ENCODE measurements around the gene SSTR3. TPM values are rescaled to one million over a fixed set of nuclear protein-coding genes. Genes with fewer than 3 reads are reported as not detected.

SSTR3 gene
- total and polyA plus RNA-seq, 2 donors (not counting 1 experiment from before 2014, with no cell fraction given), result not detected

DNA sequence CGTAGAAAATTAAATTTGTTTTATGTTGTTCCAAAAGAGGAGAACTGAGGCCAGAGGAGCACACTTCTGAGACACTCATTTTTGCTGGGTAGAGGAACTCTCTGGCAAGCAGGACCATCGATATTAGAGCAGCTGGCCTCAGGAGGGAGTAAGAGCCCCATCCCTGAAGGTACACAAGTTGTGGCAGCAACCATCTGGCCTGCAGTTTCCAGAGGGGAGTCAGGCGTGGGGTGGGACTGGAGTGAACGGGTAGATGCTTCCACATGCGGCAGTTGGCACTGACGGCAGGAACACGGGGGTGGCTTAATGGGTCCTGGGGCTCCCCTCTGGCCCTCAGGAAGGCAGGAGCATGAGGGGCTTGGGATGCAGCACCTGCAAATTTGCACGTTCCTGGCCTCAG is 13.2 kb upstream of the SSTR3 start:
- H3K36me3 ChIP-seq (ENCODE audit: control insufficient read depth, insufficient read depth, low read length), result no peaks in the 10 kb centered on the region
- H3K27ac ChIP-seq (ENCODE audit: insufficient read depth, low read length), result no peak overlapping the region
- H4K20me1 ChIP-seq (ENCODE audit: control insufficient read depth, extremely low read depth, insufficient read depth, low read length), result no peaks in the 10 kb centered on the region
- H3K4me3 ChIP-seq (replicated peaks in 1 of 4; ENCODE audit: control extremely low read depth in 1 of 4, insufficient read depth in 1 of 4, low read depth in 3 of 4, low read length in 4 of 4), result no peak overlapping the region
- H3K27me3 ChIP-seq (ENCODE audit: control insufficient read depth, insufficient read depth, low read length), result no peaks in the 10 kb centered on the region
- peak in 1 of 2 donors; percentile 7 for DNase-seq (ENCODE audit: low read depth in 2 of 2)
- H3K79me2 ChIP-seq (ENCODE audit: control insufficient read depth, insufficient read depth, low read length), result no peaks in the 10 kb centered on the region
- H3K9me3 ChIP-seq (ENCODE audit: control insufficient read depth, insufficient read depth, low read depth, low read length), result no peaks in the 10 kb centered on the region
- no peak overlapping the region for H3K9ac ChIP-seq (ENCODE audit: insufficient read depth, low read length)
- no peak for TF ChIP-seq EZH2 (IDR thresholded peaks at IDR 0.05; ENCODE audit: low read length, missing control alignments)
- TF ChIP-seq, protein P1, sequence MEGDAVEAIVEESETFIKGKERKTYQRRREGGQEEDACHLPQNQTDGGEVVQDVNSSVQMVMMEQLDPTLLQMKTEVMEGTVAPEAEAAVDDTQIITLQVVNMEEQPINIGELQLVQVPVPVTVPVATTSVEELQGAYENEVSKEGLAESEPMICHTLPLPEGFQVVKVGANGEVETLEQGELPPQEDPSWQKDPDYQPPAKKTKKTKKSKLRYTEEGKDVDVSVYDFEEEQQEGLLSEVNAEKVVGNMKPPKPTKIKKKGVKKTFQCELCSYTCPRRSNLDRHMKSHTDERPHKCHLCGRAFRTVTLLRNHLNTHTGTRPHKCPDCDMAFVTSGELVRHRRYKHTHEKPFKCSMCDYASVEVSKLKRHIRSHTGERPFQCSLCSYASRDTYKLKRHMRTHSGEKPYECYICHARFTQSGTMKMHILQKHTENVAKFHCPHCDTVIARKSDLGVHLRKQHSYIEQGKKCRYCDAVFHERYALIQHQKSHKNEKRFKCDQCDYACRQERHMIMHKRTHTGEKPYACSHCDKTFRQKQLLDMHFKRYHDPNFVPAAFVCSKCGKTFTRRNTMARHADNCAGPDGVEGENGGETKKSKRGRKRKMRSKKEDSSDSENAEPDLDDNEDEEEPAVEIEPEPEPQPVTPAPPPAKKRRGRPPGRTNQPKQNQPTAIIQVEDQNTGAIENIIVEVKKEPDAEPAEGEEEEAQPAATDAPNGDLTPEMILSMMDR (conservative IDR thresholded peaks at IDR 0.05 in 1 of 2, IDR thresholded peaks at IDR 0.05 in 1 of 2; ENCODE audit: low read depth in 1 of 2, low read length in 2 of 2), result no peak
- no peak overlapping the region for H3K4me2 ChIP-seq (ENCODE audit: extremely low read depth, insufficient read depth, low read length)
- peaks cover 18% of the 10 kb centered on the region for H3K4me1 ChIP-seq (ENCODE audit: control insufficient read depth, extremely low read depth, insufficient read depth, low read length)
- no peak overlapping the region for H2AFZ ChIP-seq (ENCODE audit: low read length)

DNA sequence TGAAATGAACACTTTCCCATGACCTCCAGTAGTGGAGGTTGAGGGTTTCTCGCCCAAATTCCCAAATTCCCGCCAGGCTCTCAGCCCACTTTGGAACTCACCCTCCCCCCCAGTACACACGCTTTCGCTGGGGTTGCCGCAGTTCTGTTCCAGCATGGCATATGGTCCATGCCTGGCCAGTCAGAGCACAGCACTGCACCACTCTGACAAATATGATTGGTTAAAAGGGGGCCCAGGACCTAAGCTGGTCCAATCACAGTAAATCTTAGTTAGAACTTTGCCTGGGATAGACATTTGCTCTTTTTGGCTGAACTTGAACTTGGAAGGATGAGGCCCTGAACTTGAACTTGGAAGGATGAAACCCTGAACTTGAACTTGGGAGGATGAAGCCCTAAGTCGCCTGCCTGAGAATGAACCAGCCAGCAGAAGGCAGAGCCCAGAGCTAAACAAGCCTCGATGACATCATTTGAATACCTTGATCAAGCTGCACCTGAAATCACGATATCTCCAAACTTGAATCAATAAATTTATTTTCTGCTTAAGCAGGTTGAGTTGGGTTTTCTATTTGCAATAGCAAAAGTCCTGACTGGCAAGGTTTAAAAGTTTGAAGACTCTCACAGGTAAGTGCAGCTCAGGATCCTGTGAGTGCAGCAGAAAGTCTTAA is 12.6 kb upstream of the SSTR3 start:
- H2AFZ ChIP-seq (ENCODE audit: low read length), result no peak overlapping the region
- H3K9ac ChIP-seq (ENCODE audit: insufficient read depth, low read length), result no peak overlapping the region
- no peak for DNase-seq (ENCODE audit: low read depth in 2 of 2)
- H4K20me1 ChIP-seq (ENCODE audit: control insufficient read depth, extremely low read depth, insufficient read depth, low read length), result no peaks in the 10 kb centered on the region
- no peak overlapping the region for H3K4me2 ChIP-seq (ENCODE audit: extremely low read depth, insufficient read depth, low read length)
- H3K4me3 ChIP-seq (replicated peaks in 1 of 4; ENCODE audit: control extremely low read depth in 1 of 4, insufficient read depth in 1 of 4, low read depth in 3 of 4, low read length in 4 of 4), result no peak overlapping the region
- H3K9me3 ChIP-seq (ENCODE audit: control insufficient read depth, insufficient read depth, low read depth, low read length), result no peaks in the 10 kb centered on the region
- H3K36me3 ChIP-seq (ENCODE audit: control insufficient read depth, insufficient read depth, low read length), result no peaks in the 10 kb centered on the region
- no peaks in the 10 kb centered on the region for H3K27me3 ChIP-seq (ENCODE audit: control insufficient read depth, insufficient read depth, low read length)
- H3K4me1 ChIP-seq (ENCODE audit: control insufficient read depth, extremely low read depth, insufficient read depth, low read length), result peaks cover 16% of the 10 kb centered on the region
- TF ChIP-seq, protein P1 (conservative IDR thresholded peaks at IDR 0.05 in 1 of 2, IDR thresholded peaks at IDR 0.05 in 1 of 2; ENCODE audit: low read depth in 1 of 2, low read length in 2 of 2), result no peak
- no peak for TF ChIP-seq EZH2 (IDR thresholded peaks at IDR 0.05; ENCODE audit: low read length, missing control alignments)
- no peak overlapping the region for H3K27ac ChIP-seq (ENCODE audit: insufficient read depth, low read length)
- H3K79me2 ChIP-seq (ENCODE audit: control insufficient read depth, insufficient read depth, low read length), result no peaks in the 10 kb centered on the region

DNA sequence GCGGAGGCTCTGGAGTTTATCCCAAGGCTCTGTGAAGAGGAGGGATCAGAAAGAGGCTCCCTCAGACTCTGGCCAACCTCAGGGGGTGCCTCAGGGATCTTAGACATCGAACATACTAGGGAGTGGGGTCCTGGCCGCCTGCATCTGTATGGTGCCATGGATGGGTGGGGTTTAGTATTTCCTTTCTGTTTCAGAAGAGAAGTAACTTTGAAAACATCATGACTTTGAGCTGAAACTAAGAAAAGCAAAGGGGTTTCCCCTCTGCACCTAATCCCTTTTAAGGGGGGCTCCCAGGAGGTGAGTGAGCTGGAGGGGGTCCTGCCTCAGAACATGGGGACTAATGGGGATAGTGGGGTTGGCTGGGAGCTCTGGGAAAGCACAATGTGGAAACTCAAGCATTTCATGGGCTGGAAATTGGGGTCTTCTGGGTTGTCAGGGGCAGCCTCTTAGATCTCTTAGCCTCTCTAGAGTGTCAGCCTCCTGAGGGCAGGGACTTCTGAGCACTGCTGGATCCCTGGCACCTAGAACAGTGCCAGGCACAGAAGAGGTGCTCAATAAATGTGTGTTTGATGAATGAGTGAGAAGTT is 11.8 kb upstream of the SSTR3 start:
- no peak overlapping the region for H2AFZ ChIP-seq (ENCODE audit: low read length)
- no peaks in the 10 kb centered on the region for H3K36me3 ChIP-seq (ENCODE audit: control insufficient read depth, insufficient read depth, low read length)
- no peaks in the 10 kb centered on the region for H3K27me3 ChIP-seq (ENCODE audit: control insufficient read depth, insufficient read depth, low read length)
- no peaks in the 10 kb centered on the region for H3K9me3 ChIP-seq (ENCODE audit: control insufficient read depth, insufficient read depth, low read depth, low read length)
- H4K20me1 ChIP-seq (ENCODE audit: control insufficient read depth, extremely low read depth, insufficient read depth, low read length), result no peaks in the 10 kb centered on the region
- TF ChIP-seq, protein P1 (conservative IDR thresholded peaks at IDR 0.05 in 1 of 2, IDR thresholded peaks at IDR 0.05 in 1 of 2; ENCODE audit: low read depth in 1 of 2, low read length in 2 of 2), result no peak
- no peak for TF ChIP-seq EZH2 (IDR thresholded peaks at IDR 0.05; ENCODE audit: low read length, missing control alignments)
- no peak overlapping the region for H3K27ac ChIP-seq (ENCODE audit: insufficient read depth, low read length)
- H3K4me2 ChIP-seq (ENCODE audit: extremely low read depth, insufficient read depth, low read length), result no peak overlapping the region
- H3K79me2 ChIP-seq (ENCODE audit: control insufficient read depth, insufficient read depth, low read length), result no peaks in the 10 kb centered on the region
- H3K9ac ChIP-seq (ENCODE audit: insufficient read depth, low read length), result no peak overlapping the region
- H3K4me3 ChIP-seq (replicated peaks in 1 of 4; ENCODE audit: control extremely low read depth in 1 of 4, insufficient read depth in 1 of 4, low read depth in 3 of 4, low read length in 4 of 4), result no peak overlapping the region
- no peak for DNase-seq (ENCODE audit: low read depth in 2 of 2)
- H3K4me1 ChIP-seq (ENCODE audit: control insufficient read depth, extremely low read depth, insufficient read depth, low read length), result peaks cover 7% of the 10 kb centered on the region
